ENCODE measurements around the gene MACF1. TPM values are rescaled to one million over a fixed set of nuclear protein-coding genes. Genes with fewer than 3 reads are reported as not detected.
"Not testable (repeated sequence)": the region's sequence is repeated elsewhere in the genome, so short reads cannot be mapped to it uniquely, and the experiment has no call there.

The MACF1 gene
- total RNA-seq, 1 donor from 2014 or later: 386 TPM

DNA sequence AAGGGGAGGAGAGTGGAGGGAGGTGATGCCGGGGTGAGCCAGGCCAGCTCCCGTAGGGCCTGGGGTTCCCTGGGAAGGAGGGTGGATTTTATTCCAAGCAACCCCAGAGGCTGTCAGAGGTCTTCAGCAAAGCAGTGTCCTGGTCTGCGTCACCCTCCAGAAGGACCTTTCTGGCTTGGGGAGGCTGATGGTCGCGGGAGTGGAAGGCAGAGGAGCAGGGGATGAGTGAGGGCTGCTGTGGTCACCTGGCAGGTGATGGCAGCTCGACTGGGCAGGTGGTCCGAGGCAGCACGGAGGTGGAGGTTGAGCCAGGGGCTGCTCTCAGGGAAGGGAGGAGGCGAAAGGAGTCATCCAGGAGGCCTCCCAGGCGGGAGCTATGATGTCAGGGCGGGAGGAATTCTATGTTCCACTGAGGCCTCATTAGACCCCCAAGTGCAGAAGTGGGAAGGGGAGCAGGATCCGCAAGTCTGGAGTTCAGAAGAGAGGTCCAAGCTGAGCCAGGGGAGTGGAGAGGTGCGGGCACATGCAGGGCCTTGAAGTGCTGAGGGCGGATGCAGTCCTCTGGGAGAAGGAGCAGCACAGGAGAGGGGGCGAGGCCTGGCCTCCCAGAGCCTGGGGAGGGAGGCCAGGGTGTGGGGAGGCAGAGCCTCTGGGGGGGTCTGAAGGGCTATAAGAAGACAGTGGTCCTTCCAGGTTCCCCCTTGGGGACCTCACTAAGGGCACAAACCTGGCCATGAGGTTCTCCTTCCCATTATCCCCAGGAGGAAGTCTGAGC, 320.3 kb downstream of the MACF1 start:
- Mint-ChIP-seq H3K4me3 (ENCODE audit: unreplicated experiment) (no peak overlapping the region), H3K27ac (ENCODE audit: unreplicated experiment) (no peak overlapping the region), H3K9me3 (ENCODE audit: low read depth) (no peaks in the 10 kb centered on the region), H3K27me3 (ENCODE audit: low read depth) (no peaks in the 10 kb centered on the region), H3K4me1 (ENCODE audit: low read depth) (no peaks in the 10 kb centered on the region), H3K36me3 (ENCODE audit: low read depth) (peaks cover 7% of the 10 kb centered on the region)
- DNase-seq (ENCODE audit: low spot score): peak; percentile 78
- TF ChIP-seq, protein P1, sequence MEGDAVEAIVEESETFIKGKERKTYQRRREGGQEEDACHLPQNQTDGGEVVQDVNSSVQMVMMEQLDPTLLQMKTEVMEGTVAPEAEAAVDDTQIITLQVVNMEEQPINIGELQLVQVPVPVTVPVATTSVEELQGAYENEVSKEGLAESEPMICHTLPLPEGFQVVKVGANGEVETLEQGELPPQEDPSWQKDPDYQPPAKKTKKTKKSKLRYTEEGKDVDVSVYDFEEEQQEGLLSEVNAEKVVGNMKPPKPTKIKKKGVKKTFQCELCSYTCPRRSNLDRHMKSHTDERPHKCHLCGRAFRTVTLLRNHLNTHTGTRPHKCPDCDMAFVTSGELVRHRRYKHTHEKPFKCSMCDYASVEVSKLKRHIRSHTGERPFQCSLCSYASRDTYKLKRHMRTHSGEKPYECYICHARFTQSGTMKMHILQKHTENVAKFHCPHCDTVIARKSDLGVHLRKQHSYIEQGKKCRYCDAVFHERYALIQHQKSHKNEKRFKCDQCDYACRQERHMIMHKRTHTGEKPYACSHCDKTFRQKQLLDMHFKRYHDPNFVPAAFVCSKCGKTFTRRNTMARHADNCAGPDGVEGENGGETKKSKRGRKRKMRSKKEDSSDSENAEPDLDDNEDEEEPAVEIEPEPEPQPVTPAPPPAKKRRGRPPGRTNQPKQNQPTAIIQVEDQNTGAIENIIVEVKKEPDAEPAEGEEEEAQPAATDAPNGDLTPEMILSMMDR (IDR thresholded peaks at IDR 0.05): no peak

DNA sequence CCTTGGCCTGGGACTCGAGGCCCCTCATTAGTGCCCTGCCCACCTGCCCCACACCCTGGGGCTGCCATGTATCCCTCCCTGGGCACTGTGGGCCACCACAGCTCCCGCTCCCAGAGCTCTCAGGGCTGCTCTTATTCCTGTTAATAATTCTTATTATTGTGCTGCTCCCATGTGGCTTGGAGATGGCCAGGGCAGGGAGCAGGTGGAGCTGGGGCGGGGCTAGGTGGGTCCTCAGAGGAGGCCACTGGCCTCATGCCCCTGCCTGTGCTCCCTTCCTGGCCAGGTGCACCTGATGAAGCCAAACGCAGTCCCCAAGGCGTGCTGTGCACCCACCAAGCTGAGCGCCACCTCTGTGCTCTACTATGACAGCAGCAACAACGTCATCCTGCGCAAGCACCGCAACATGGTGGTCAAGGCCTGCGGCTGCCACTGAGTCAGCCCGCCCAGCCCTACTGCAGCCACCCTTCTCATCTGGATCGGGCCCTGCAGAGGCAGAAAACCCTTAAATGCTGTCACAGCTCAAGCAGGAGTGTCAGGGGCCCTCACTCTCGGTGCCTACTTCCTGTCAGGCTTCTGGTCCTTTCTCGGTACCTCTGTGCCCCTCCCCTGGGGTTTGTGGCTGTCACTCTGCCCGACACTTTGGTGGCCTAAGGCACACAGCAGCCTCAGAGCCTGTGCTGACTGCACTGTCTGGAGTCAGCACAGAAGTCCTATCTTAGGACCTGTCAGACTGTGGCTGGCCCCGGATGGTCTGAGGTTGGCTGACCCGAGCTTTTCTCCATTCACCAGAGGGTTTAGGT, 321.1 kb downstream of the MACF1 start:
- H3K27ac Mint-ChIP-seq (ENCODE audit: unreplicated experiment): no peak overlapping the region
- H3K27me3 Mint-ChIP-seq (ENCODE audit: low read depth): no peaks in the 10 kb centered on the region
- H3K36me3 Mint-ChIP-seq (ENCODE audit: low read depth): peaks cover 7% of the 10 kb centered on the region
- H3K4me3 Mint-ChIP-seq (ENCODE audit: unreplicated experiment): no peak overlapping the region
- H3K9me3 Mint-ChIP-seq (ENCODE audit: low read depth): no peaks in the 10 kb centered on the region
- peak; percentile 58 for DNase-seq (ENCODE audit: low spot score)
- H3K4me1 Mint-ChIP-seq (ENCODE audit: low read depth): no peaks in the 10 kb centered on the region
- TF ChIP-seq, protein P1 (IDR thresholded peaks at IDR 0.05): no peak

DNA sequence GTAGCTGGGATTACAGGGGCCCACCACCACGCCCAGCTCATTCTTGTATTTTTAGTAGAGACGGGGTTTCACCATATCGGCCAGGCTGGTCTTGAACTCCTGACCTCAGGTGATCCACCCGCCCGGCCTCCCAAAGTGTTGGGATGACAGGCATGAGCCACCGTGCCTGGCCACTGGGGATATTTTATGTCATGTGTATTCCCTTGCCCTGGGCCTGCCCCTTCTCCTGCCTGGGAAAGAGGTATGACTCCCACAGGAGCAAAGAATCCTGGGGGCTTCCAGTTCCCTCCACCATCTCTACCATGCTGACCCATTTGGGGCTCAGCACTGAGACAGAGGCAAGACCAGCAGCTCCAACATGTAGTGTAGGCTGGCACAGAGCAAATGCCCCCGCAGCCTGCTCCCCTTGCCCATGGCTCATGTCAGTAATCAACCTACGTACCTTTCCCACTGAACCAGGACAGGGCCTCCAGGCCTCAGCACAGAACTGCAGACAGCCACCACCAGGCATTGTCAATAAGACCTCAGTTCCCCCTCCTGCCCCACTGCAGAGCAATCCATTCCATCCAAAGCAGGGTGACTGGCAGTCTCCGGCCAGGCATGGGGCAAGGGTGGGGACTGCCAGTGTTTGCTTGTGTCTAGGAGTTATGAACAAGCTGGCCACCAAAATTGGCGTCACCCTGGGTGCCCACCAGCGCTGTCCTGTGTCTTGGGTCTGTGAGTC, 322.1 kb downstream of the MACF1 start:
- H3K9me3 Mint-ChIP-seq (ENCODE audit: low read depth): no peaks in the 10 kb centered on the region
- no peak overlapping the region for H3K4me3 Mint-ChIP-seq (ENCODE audit: unreplicated experiment)
- H3K27ac Mint-ChIP-seq (ENCODE audit: unreplicated experiment): no peak overlapping the region
- H3K36me3 Mint-ChIP-seq (ENCODE audit: low read depth): peaks cover 11% of the 10 kb centered on the region
- H3K4me1 Mint-ChIP-seq (ENCODE audit: low read depth): no peaks in the 10 kb centered on the region
- no peaks in the 10 kb centered on the region for H3K27me3 Mint-ChIP-seq (ENCODE audit: low read depth)
- TF ChIP-seq, protein P1 (IDR thresholded peaks at IDR 0.05): no peak
- DNase-seq (ENCODE audit: low spot score): no peak

DNA sequence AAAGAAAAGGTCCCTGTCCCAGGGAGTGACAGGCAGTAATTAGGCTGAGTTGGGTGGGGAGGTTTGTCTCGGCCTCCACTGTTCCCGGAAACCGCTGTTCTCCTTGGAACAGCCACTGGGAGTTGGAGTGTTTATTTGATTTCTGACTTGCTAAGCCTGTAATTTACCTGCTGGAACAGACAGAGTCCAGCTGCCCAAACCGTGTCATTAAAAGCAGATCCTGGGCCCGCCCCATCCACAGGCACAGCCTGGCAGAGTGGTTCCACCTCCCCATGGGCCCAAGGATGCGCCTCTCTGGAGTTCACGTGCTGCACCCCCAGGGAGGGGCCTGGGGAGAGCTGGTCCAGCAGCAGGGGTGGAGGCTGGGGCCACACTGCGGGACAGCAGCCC, 322.7 kb downstream of the MACF1 start:
- DNase-seq (ENCODE audit: low spot score); H3K27ac Mint-ChIP-seq (ENCODE audit: unreplicated experiment); H3K9me3 Mint-ChIP-seq (ENCODE audit: low read depth); H3K4me1 Mint-ChIP-seq (ENCODE audit: low read depth); H3K27me3 Mint-ChIP-seq (ENCODE audit: low read depth); H3K4me3 Mint-ChIP-seq (ENCODE audit: unreplicated experiment): not testable (repeated sequence)
- peaks cover 15% of the 10 kb centered on the region for H3K36me3 Mint-ChIP-seq (ENCODE audit: low read depth)

DNA sequence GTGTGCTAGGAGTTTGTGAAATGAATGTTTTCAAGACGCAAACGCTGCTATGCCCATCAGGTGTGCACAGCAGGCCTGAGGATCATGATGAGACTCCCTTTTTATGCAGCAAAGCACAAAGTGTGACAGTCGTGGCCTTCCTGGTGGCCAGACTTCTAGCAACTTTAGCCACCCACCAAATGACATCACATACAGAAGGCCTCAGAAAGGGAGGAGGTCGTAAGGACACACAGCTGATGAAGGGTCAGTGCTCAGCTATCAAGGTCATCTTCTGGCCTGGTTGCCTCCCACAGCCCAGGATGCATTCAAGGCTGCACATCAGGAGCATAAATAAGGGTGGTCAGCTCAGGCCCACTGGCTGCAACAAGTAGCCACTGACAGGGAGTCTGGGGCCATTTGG, 323.6 kb downstream of the MACF1 start:
- H3K9me3 Mint-ChIP-seq (ENCODE audit: low read depth): no peaks in the 10 kb centered on the region
- no peak overlapping the region for H3K4me3 Mint-ChIP-seq (ENCODE audit: unreplicated experiment)
- H3K27me3 Mint-ChIP-seq (ENCODE audit: low read depth): no peaks in the 10 kb centered on the region
- peaks cover 16% of the 10 kb centered on the region for H3K36me3 Mint-ChIP-seq (ENCODE audit: low read depth)
- no peaks in the 10 kb centered on the region for H3K4me1 Mint-ChIP-seq (ENCODE audit: low read depth)
- TF ChIP-seq, protein P1 (IDR thresholded peaks at IDR 0.05): no peak
- no peak for DNase-seq (ENCODE audit: low spot score)
- H3K27ac Mint-ChIP-seq (ENCODE audit: unreplicated experiment): no peak overlapping the region

Data from chondrocyte (in vitro differentiated cells).